Raji (cell line): ENCODE measurements around the gene SLC22A16.

Experiments used
- POLR2A ChIP-seq: IDR thresholded peaks from 2 replicates; pipeline ENCODE4 v1.6.1; 2011; ENCODE audit warnings: low read depth, low read length, control low read depth; ENCODE audit not compliant: insufficient read depth

The SLC22A16 gene

DNA sequence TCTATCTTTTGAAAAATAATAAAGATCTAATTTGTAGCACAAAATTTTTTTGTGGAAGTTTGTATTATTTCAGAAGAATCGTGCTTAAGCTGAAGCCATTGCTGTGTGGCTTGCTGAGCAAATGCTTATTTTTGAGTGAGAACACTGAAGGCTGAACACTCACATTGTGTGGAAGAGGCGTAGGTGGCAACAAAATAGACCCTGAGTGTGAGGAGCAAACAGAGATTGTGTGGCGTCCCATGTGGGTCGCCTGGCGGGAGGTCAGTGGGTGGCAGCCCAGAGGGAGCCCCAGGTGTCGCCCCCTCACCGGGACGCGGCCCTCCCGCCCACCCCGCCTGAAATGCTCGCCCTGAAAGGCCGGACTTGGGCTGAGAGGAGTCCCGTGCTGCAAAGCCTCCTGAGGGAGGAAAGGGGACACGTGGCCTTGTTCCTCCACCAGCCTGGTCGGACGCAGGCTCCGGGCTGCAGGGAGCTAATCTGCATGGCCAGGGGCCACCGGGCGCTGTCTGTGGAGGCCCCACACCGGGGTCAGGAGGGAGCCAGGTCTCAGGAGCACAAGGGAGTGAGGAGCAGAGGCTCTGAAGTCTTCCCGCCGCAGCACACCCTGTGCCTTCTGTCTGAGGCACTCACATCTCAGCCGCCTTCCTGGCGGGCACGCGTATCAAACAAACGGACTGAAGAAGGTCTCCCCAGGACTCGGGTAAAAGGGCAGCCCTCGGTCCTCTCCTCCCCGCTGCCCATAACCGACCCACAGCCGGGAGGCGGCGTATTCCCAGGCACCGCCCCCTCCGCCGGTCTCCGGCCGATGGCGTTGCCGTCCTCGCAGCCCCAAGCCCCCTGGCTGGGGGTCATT, 77.0 kb downstream of the SLC22A16 start:
- no peak for TF ChIP-seq POLR2A

DNA sequence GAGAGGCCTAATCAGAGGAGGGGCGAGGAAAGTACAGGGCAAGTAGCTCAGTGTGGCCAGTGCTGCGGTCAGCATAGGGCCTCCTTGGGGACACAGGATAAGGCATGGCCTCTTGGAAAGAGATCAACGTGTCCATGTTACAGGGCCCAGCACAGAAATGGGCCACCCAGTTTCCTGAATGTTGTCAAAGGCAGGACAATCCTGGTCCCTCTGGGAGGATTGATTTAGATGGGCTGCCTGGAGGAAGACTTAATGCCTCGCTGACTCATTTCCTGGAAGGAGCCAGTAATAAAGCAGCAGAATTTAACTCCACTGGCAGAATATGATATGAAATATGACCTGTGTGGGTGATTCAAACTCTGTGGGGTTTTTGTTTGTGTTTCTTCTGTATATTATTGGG, 77.6 kb downstream of the SLC22A16 start:
- no peak for TF ChIP-seq POLR2A

- no peak for TF ChIP-seq POLR2A
Observed at GRCh38 chr6:110395221-110395620, 81.2 kb downstream of the SLC22A16 start.

GRCh38 chr6:110394409-110394808, 82.0 kb downstream of the SLC22A16 start:
- no peak for TF ChIP-seq POLR2A

- no peak for TF ChIP-seq POLR2A
Observed at GRCh38 chr6:110392727-110393126, 83.7 kb downstream of the SLC22A16 start.

- no peak for TF ChIP-seq POLR2A
Observed at GRCh38 chr6:110390404-110390803, 86.0 kb downstream of the SLC22A16 start.

- no peak for TF ChIP-seq POLR2A
Observed at GRCh38 chr6:110389689-110390382, 86.6 kb downstream of the SLC22A16 start.

DNA sequence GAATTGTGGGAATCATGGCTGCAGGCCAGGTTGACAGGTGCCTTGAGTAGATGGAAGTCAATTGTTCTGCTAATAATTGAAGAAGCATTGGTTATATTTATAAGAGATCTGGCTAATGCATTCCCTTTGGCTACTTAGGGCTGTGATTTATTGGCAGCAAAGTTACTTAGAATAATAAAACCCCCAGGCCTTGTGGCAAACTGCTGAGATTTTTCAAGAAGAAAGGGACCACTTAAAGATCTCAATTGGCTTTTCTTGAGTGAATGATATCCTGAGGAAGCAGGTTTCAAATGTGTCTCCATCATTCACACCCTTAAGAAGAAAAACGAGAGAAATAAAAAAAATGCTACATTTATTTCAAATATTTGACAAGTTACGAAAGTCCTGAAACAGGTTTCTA, 88.4 kb downstream of the SLC22A16 start:
- TF ChIP-seq POLR2A = no peak

GRCh38 chr6:110385458-110385863, 91.0 kb downstream of the SLC22A16 start:
- TF ChIP-seq POLR2A = no peak

- no peak for TF ChIP-seq POLR2A
Observed at GRCh38 chr6:110378552-110378951, 97.9 kb downstream of the SLC22A16 start.
